H1 (cell line): ENCODE measurements around the gene FBXO2. TPM values are rescaled to one million over a fixed set of nuclear protein-coding genes. Genes with fewer than 3 reads are reported as not detected.

ENCODE experiments used
- CTCF ChIA-PET: fragments of 300-600 bp; sonication (Branson Sonifier 250); formaldehyde crosslinking; loops from one replicate; lab custom pipeline; 2021; ENCODE audit not compliant: partially characterized antibody; lab: Charles Lee
- POLR2A ChIA-PET: fragments of 300-600 bp; sonication (Branson Sonifier 250); formaldehyde crosslinking; loops from one replicate; lab custom pipeline; 2021; ENCODE audit warnings: inconsistent platforms; ENCODE audit not compliant: partially characterized antibody; lab: Charles Lee
- DNase-seq, 2 experiments: peaks; one replicate each; pipeline versions ENCODE4 v3.0.0 to v3.0.0-alpha.2; 2010 to 2022; ENCODE audit warnings: low spot score in 2 of 2, low read depth in 1 of 2, mixed read lengths in 1 of 2
- FAIRE-seq: peaks from 2 replicates; lab custom pipeline; 2011; peaks lifted over from hg19 to GRCh38; lab: Jason Lieb, UNC
- H2AFZ ChIP-seq: 2 replicates; pipeline ENCODE4 v1.8.1; 2012; ENCODE audit warnings: low read length, inconsistent platforms
- H2AK5ac ChIP-seq: 2 replicates; pipeline ENCODE4 v1.6.1; 2013; ENCODE audit warnings: low read depth, low read length
- H2BK120ac ChIP-seq: replicated peaks from 2 replicates; pipeline ENCODE3; 2013; ENCODE audit warnings: low read depth, low read length, inconsistent platforms
- H2BK12ac ChIP-seq: 2 replicates; pipeline ENCODE4 v1.6.1; 2013; ENCODE audit warnings: low read depth, low read length
- H2BK15ac ChIP-seq: 2 replicates; pipeline ENCODE4 v1.6.1; 2013; ENCODE audit warnings: low read length
- H2BK20ac ChIP-seq: 2 replicates; pipeline ENCODE4 v1.6.1; 2013; ENCODE audit warnings: low read length
- H2BK5ac ChIP-seq: 2 replicates; pipeline ENCODE4 v1.6.1; 2013; ENCODE audit warnings: low read depth, low read length
- H3K14ac ChIP-seq: 2 replicates; pipeline ENCODE4 v1.6.1; 2013; ENCODE audit warnings: inconsistent platforms; ENCODE audit not compliant: insufficient read length
- H3K18ac ChIP-seq: 2 replicates; pipeline ENCODE4 v1.6.1; 2013; ENCODE audit warnings: low read length; ENCODE audit errors: extremely low read depth
- H3K23ac ChIP-seq: 2 replicates; pipeline ENCODE4 v1.6.1; 2013; ENCODE audit warnings: inconsistent platforms; ENCODE audit not compliant: insufficient read length
- H3K23me2 ChIP-seq: 2 replicates; pipeline ENCODE4 v1.6.1; 2013; ENCODE audit warnings: low read depth, low read length
- H3K27ac ChIP-seq: 2 replicates; pipeline ENCODE4 v1.6.1; 2011; ENCODE audit warnings: low read depth, low read length, inconsistent platforms
- H3K27me3 ChIP-seq, 4 experiments: replicated peaks in 1 of 4; 1 replicate in 1 of 4; 2 replicates in 3 of 4; pipeline versions ENCODE4 v1.6.1 to v1.8.1; 2011 to 2013; ENCODE audit warnings: low read length in 3 of 4, mild to moderate bottlenecking in 3 of 4, inconsistent platforms in 2 of 4, mixed read lengths in 2 of 4, moderate library complexity in 1 of 4; ENCODE audit not compliant: control insufficient read depth in 3 of 4, insufficient read depth in 3 of 4; ENCODE audit errors: extremely low read depth in 1 of 4
- H3K36me3 ChIP-seq, 4 experiments: 2 replicates each; pipeline versions ENCODE4 v1.6.1 to v1.8.1; 2011 to 2013; ENCODE audit warnings: mild to moderate bottlenecking in 4 of 4, low read length in 3 of 4, moderate library complexity in 2 of 4, control low read depth in 1 of 4, inconsistent platforms in 1 of 4; ENCODE audit not compliant: insufficient read depth in 4 of 4, control insufficient read depth in 2 of 4
- H3K4ac ChIP-seq: replicated peaks from 2 replicates; pipeline ENCODE3; 2013; ENCODE audit warnings: low read length, low read depth, mixed read lengths, inconsistent platforms; ENCODE audit not compliant: insufficient read length
- H3K4me1 ChIP-seq, 4 experiments: replicated peaks in 1 of 4; 1 replicate in 1 of 4; 2 replicates in 3 of 4; pipeline versions ENCODE4 v1.6.1 to v1.8.1; 2011 to 2013; ENCODE audit warnings: low read length in 3 of 4, inconsistent platforms in 2 of 4, mixed read lengths in 1 of 4; ENCODE audit not compliant: insufficient read depth in 4 of 4, control insufficient read depth in 3 of 4
- H3K4me2 ChIP-seq, 2 experiments: 2 replicates each; pipeline versions ENCODE4 v1.6.1 to v1.8.1; 2011 to 2013; ENCODE audit warnings: low read depth in 2 of 2, low read length in 2 of 2, control low read depth in 1 of 2, inconsistent platforms in 1 of 2, mild to moderate bottlenecking in 1 of 2; ENCODE audit not compliant: insufficient read depth in 1 of 2
- H3K4me3 ChIP-seq, 4 experiments: fragments of 200-600, 300-600 bp in 1 of 4; sonication (generic), shearing (Covaris generic), sonication (Bioruptor Twin) in 1 of 4; 2 replicates each; pipeline versions ENCODE4 v1.5.1 to v1.8.1; 2011 to 2016; ENCODE audit warnings: low read length in 4 of 4, low read depth in 3 of 4, control low read depth in 2 of 4, inconsistent platforms in 2 of 4, mild to moderate bottlenecking in 2 of 4, mixed read lengths in 1 of 4, moderate library complexity in 1 of 4; ENCODE audit not compliant: insufficient read depth in 2 of 4; ENCODE audit errors: extremely low read depth in 1 of 4
- H3K56ac ChIP-seq: replicated peaks from 2 replicates; pipeline ENCODE3; 2013; ENCODE audit warnings: low read depth, mild to moderate bottlenecking, mixed read lengths, low read length, inconsistent platforms; ENCODE audit not compliant: insufficient read length
- H3K79me1 ChIP-seq: 2 replicates; pipeline ENCODE4 v1.6.1; 2013; ENCODE audit warnings: low read depth, low read length, control low read depth
- H3K79me2 ChIP-seq, 2 experiments: 2 replicates each; pipeline versions ENCODE4 v1.6.1 to v1.8.1; 2012 to 2013; ENCODE audit warnings: low read length in 2 of 2, mild to moderate bottlenecking in 2 of 2, inconsistent platforms in 1 of 2; ENCODE audit not compliant: insufficient read depth in 2 of 2, control insufficient read depth in 1 of 2
- H3K9ac ChIP-seq, 4 experiments: replicated peaks in 1 of 4; 1 replicate in 1 of 4; 2 replicates in 3 of 4; pipeline versions ENCODE4 v1.6.1 to v1.8.1; 2011 to 2013; ENCODE audit warnings: low read depth in 3 of 4, low read length in 3 of 4, control low read depth in 2 of 4, mild to moderate bottlenecking in 2 of 4, moderate library complexity in 2 of 4, inconsistent platforms in 1 of 4; ENCODE audit errors: extremely low read depth in 1 of 4
- H3K9me3 ChIP-seq, 2 experiments: 2 replicates each; pipeline versions ENCODE4 v1.6.1 to v1.8.1; 2012 to 2013; ENCODE audit warnings: mild to moderate bottlenecking in 2 of 2, moderate library complexity in 2 of 2, control low read depth in 1 of 2, inconsistent platforms in 1 of 2, low read depth in 1 of 2, low read length in 1 of 2, mixed read lengths in 1 of 2; ENCODE audit not compliant: insufficient read depth in 2 of 2
- H4K20me1 ChIP-seq, 2 experiments: replicated peaks in 1 of 2; 2 replicates each; pipeline versions ENCODE3 to v1.8.1; 2011 to 2013; ENCODE audit warnings: inconsistent platforms in 2 of 2, low read length in 2 of 2, mild to moderate bottlenecking in 1 of 2; ENCODE audit not compliant: insufficient read depth in 2 of 2, control insufficient read depth in 1 of 2
- H4K5ac ChIP-seq: 2 replicates; pipeline ENCODE4 v1.6.1; 2013; ENCODE audit warnings: low read length, low read depth, mixed read lengths, inconsistent platforms; ENCODE audit not compliant: insufficient read length
- H4K8ac ChIP-seq: 2 replicates; pipeline ENCODE4 v1.8.0; 2013; ENCODE audit warnings: mild to moderate bottlenecking, moderate library complexity, low read length, inconsistent platforms; ENCODE audit not compliant: insufficient read depth; ENCODE audit errors: extremely low read depth
- H4K91ac ChIP-seq: replicated peaks from 2 replicates; pipeline ENCODE3; 2013; ENCODE audit warnings: low read length, mixed read lengths, inconsistent platforms; ENCODE audit not compliant: insufficient read length
- CHD1 ChIP-seq: IDR thresholded peaks from 2 replicates; pipeline ENCODE4 v1.6.1; 2012; ENCODE audit warnings: low read depth, low read length, improper control_type of control experiment
- CHD2 ChIP-seq: IDR thresholded peaks from 2 replicates; pipeline ENCODE4 v1.6.1; 2012; ENCODE audit warnings: low read length, improper control_type of control experiment
- RBBP5 ChIP-seq: IDR thresholded peaks from 2 replicates; pipeline ENCODE4 v1.7.1; 2012; ENCODE audit warnings: low read depth, mild to moderate bottlenecking, inconsistent platforms, low read length, moderate library complexity, borderline replicate concordance
- SIX5 ChIP-seq: IDR thresholded peaks from 2 replicates; pipeline ENCODE4 v1.6.1; 2011; ENCODE audit warnings: mild to moderate bottlenecking, low read depth, low read length
- TBP ChIP-seq: IDR thresholded peaks from 2 replicates; pipeline ENCODE4 v1.6.1; 2011; ENCODE audit warnings: low read depth, low read length, improper control_type of control experiment
- TEAD4 ChIP-seq: IDR thresholded peaks from 2 replicates; pipeline ENCODE4 v1.6.1; 2012; ENCODE audit warnings: low read depth, low read length, inconsistent platforms, mixed read lengths
- WGBS, 2 experiments: shearing (Covaris generic) in 1 of 2; methylation state at CpG; one replicate each; pipeline versions ENCODE4 v1.1.6 to v1.1.7; 2013 to 2015; ENCODE audit warnings: low lambda C conversion rate in 2 of 2, mixed read lengths in 2 of 2, inconsistent platforms in 1 of 2, low coverage in 1 of 2, missing lambda C conversion rate in 1 of 2; ENCODE audit not compliant: insufficient replicate concordance in 2 of 2, insufficient coverage in 1 of 2, insufficient read length in 1 of 2; ENCODE audit errors: extremely low coverage in 1 of 2, missing lambda C conversion rate in 1 of 2; 5-methylcytosine and 5-hydroxymethylcytosine counted together
- polyA plus RNA-seq, 7 experiments: library from polyadenylated mRNA; depleted of rRNA in 3 of 7; stranded (reverse) in 5 of 7; unstranded in 2 of 7; fragments of >200 nt in 5 of 7; fragments of 200-250 nt in 2 of 7; gene quantifications; 1 replicate in 5 of 7; 2 replicates in 1 of 7; 4 replicates in 1 of 7; pipeline versions ENCODE4 v1.2.1 to v1.2.3, GENCODE V29; 2011 to 2013; ENCODE audit warnings: missing spikeins in 2 of 7, mixed read lengths in 2 of 7
- total RNA-seq: library from RNA; stranded (reverse); fragmentation: NEBNext Ultra II Directional; extraction: Animal tissue kit (Norgen Biotek cat#: 25700); gene quantifications from 2 replicates; pipeline ENCODE4 v1.2.1, GENCODE V29; 2021

The FBXO2 gene
- total and polyA plus RNA-seq, 2 of the 8 experiments (the other 6 are each of a cell fraction or from before 2014, with no cell fraction given): 51.3 to 57.9 TPM

- no peak overlapping the region for H2BK20ac ChIP-seq
- H2BK15ac ChIP-seq: no peak overlapping the region
- no peaks in the 10 kb centered on the region for H3K9me3 ChIP-seq
- no peak overlapping the region for H3K9ac ChIP-seq
- no peak overlapping the region for H2BK5ac ChIP-seq
- H3K4ac ChIP-seq: no peak overlapping the region
- H2AK5ac ChIP-seq: no peak overlapping the region
- no peak for FAIRE-seq
- H3K79me2 ChIP-seq: no peaks in the 10 kb centered on the region
- H2BK12ac ChIP-seq: no peak overlapping the region
- WGBS, 2 experiments: 93% methylated on average over 5 of the region's 5 CpGs; no CpG with 5 or more reads in 1 of the 2 experiments
- H3K14ac ChIP-seq: no peak overlapping the region
- H4K91ac ChIP-seq: no peak overlapping the region
- H3K27me3 ChIP-seq: no peaks in the 10 kb centered on the region
- no peak overlapping the region for H3K4me3 ChIP-seq
- H4K5ac ChIP-seq: no peak overlapping the region
- H3K79me1 ChIP-seq: no peaks in the 10 kb centered on the region
- no peak overlapping the region for H3K56ac ChIP-seq
- DNase-seq: no peak
- no peaks in the 10 kb centered on the region; the same call in 1 of the 2 replicates for H3K23me2 ChIP-seq
- ChIA-PET CTCF (interaction anchor here (0.6 to 6.3 kb wide), 49 partner anchors 8 to 404 kb away, joined by 3 to 66 read pairs (median 4); partner anchors contain the start of genes AGTRAP, DISP3 and FBXO6), POLR2A (interaction anchor here (0.5 to 1.2 kb wide), 5 partner anchors 8 to 614 kb away, joined by 3 to 4 read pairs (median 3); no protein-coding TSS in a partner anchor)
- peaks cover 1 to 3% of the 10 kb centered on the region in 2 experiments for H4K20me1 ChIP-seq
- no peak overlapping the region for H3K4me2 ChIP-seq
- H4K8ac ChIP-seq: no peak overlapping the region
- no peak overlapping the region for H2AFZ ChIP-seq
- TF ChIP-seq CHD1 (no peak), SIX5 (no peak), CHD2 (no peak), TEAD4 (no peak), RBBP5 (no peak), TBP (no peak)
- no peaks in the 10 kb centered on the region; a peak in 1 of 8 replicates for H3K36me3 ChIP-seq
- no peak overlapping the region for H3K18ac ChIP-seq
- no peak overlapping the region for H3K23ac ChIP-seq
- no peak overlapping the region for H2BK120ac ChIP-seq
- no peak overlapping the region for H3K27ac ChIP-seq
- peaks cover 0 to 16% (median 12%) of the 10 kb centered on the region in 4 experiments; a peak in 6 of 7 replicates for H3K4me1 ChIP-seq
These were observed 9.0 kb downstream of the FBXO2 start for GRCh38 chr1:11645270-11645669.
